Measurements from ENCODE around the gene DENND1C. TPM values are rescaled to one million over a fixed set of nuclear protein-coding genes. Genes with fewer than 3 reads are reported as not detected.
"Not testable (repeated sequence)": the region's sequence is repeated elsewhere in the genome, so short reads cannot be mapped to it uniquely, and the experiment has no call there.

The DENND1C gene
- total RNA-seq, 1 experiment from 2014 or later: 3.5 TPM

DNA sequence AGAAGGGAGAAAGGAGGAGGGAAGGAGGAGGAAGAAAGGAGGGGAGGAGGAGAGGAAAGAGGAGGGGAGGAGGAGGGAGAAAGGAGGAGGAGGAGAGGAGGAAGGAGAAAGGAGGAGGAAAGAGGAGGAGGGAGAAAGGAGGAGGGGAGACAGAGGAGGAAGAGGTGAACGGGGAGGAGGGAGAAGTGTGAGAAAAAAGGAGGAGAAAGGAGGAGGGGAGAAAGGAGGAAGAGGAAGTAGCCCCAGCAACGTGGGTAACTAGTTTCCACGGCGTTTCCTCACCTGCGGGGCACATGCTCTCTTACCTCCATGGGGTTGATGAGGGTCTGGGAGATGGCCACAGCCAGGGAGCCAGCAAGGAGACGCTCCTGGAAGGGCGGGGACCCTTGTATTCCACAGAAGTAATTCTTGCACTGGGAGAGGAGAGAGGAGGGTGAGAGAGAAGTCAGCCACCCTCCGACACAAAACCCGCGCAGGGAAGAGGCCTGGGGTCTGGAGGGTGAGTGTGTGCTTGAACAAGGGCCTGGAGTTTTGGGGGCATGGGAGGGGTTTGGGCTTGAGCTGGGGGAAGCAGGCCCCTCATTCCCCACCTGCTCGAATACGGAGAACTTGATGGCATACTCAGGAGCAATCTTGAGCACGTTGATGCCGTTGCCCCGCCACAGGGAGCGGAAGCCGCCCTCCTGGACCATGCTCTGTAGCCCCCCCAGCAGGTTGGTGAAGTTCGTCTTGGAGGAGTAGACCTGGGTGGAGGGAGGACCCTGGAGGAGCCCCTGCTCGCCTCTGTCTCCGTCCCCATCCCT lies 52.0 kb downstream of the DENND1C start:
- no peak for DNase-seq
- Histone ChIP-seq H3K9me3 (no peaks in the 10 kb centered on the region), H3K4me3 (ENCODE audit: low read depth, low read length) (no peak overlapping the region), H3K4me1 (peaks cover 11% of the 10 kb centered on the region), H3K27me3 (replicated peaks; ENCODE audit: control insufficient read depth, insufficient read depth, low read length) (no peaks in the 10 kb centered on the region), H3K36me3 (ENCODE audit: control insufficient read depth, insufficient read depth, low read length) (no peaks in the 10 kb centered on the region)
- no peak for TF ChIP-seq CTCF (IDR thresholded peaks at IDR 0.05; ENCODE audit: insufficient read depth in 1 of 2, low read depth in 1 of 2, low read length in 1 of 2, severe bottlenecking in 1 of 2, unreplicated experiment in 1 of 2)
- Mint-ChIP-seq H3K36me3 (ENCODE audit: insufficient read depth, unreplicated experiment) (peaks cover 9% of the 10 kb centered on the region), H3K4me3 (ENCODE audit: unreplicated experiment) (no peak overlapping the region), H3K9me3 (ENCODE audit: unreplicated experiment) (no peaks in the 10 kb centered on the region), H3K4me1 (ENCODE audit: low read depth, unreplicated experiment) (peaks cover 6% of the 10 kb centered on the region), H3K27me3 (ENCODE audit: insufficient read depth, unreplicated experiment) (no peaks in the 10 kb centered on the region), H3K27ac (ENCODE audit: unreplicated experiment) (no peak overlapping the region)
- POLR2A ChIA-PET: no interaction called here
- BruUV-seq (replicated peaks): no TSS peak
- intact Hi-C loops (cut with micrococcal nuclease; ENCODE audit: unreplicated experiment): loop anchor here (5.0 to 10.0 kb wide), 2 partner anchors 155 to 452 kb away; partner anchors contain the start of genes MLLT1 and RANBP3
- CTCF ChIA-PET: interaction anchor here (0.5 kb wide), 1 partner anchor 87 kb away, joined by 3 read pairs; no protein-coding TSS in a partner anchor

DNA sequence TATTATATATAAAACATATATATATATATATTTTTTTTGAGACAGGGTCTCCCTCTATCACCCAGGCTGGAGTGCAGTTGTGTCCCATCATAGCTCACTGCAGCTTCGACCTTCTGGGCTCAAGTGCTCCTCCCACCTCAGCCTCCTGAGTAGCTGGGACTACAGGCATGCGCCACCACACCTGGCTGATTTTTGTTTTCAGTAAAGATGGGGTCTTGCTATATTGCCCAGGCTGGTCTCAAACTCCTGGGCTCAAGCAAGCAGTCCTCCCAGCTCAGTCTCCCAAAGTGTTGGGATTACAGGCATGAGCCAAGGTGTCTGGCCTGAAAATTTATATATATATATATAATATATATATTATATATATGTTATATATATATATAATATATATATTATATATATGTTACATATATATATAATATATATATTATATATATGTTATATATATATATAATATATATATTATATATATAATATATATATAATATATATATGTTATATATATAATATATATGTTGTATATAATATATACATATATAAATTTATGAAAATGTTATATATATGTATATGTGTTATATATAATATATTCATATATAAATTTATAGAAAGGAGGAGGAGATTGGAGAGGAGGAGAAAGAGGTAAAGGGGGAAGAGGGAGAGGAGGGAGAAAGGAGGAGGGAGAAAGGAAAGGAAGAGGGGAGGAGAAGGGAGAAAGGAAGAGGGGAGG lies 52.7 kb downstream of the DENND1C start:
- CTCF ChIA-PET; H3K27ac Mint-ChIP-seq (ENCODE audit: unreplicated experiment); DNase-seq; H3K36me3 ChIP-seq (ENCODE audit: control insufficient read depth, insufficient read depth, low read length); H3K9me3 ChIP-seq; H3K4me1 Mint-ChIP-seq (ENCODE audit: low read depth, unreplicated experiment); H3K4me3 ChIP-seq (ENCODE audit: low read depth, low read length); BruUV-seq (replicated peaks); H3K27me3 ChIP-seq (replicated peaks; ENCODE audit: control insufficient read depth, insufficient read depth, low read length); H3K27me3 Mint-ChIP-seq (ENCODE audit: insufficient read depth, unreplicated experiment); H3K4me3 Mint-ChIP-seq (ENCODE audit: unreplicated experiment); H3K9me3 Mint-ChIP-seq (ENCODE audit: unreplicated experiment): not testable (repeated sequence)
- intact Hi-C loops (cut with micrococcal nuclease; ENCODE audit: unreplicated experiment): loop anchor here (5.0 to 10.0 kb wide), 2 partner anchors 154 to 452 kb away; partner anchors contain the start of genes MLLT1 and RANBP3
- peaks cover 11% of the 10 kb centered on the region for H3K4me1 ChIP-seq
- POLR2A ChIA-PET: interaction anchor here (0.6 kb wide), 1 partner anchor 27 kb away, joined by 6 read pairs; no protein-coding TSS in a partner anchor
- H3K36me3 Mint-ChIP-seq (ENCODE audit: insufficient read depth, unreplicated experiment): peaks cover 13% of the 10 kb centered on the region

DNA sequence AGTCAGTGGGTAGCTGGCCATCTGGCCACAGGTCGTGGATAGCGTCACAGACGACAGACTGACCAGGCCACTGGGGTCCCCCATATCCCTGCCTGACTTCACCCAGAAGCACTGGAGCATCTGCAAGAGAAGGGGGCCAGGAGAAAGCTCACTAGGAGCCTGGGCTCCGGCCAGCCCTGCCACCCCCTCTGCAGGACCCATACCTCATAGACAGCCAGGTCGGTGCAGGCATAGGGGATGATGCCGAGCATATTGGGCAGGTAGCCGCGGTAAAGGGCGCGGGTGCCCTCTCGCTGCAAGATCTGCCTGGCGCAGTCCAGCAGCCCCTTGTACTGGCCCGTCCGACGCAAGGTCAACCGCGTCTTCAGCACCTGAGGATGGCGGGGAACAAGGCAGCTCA lies 54.5 kb downstream of the DENND1C start:
- ChIA-PET POLR2A (no interaction called here), CTCF (interaction anchor here (0.6 kb wide), 2 partner anchors 147 to 153 kb away, joined by 3 read pairs; no protein-coding TSS in a partner anchor)
- Mint-ChIP-seq H3K4me1 (ENCODE audit: low read depth, unreplicated experiment) (peaks cover 6% of the 10 kb centered on the region), H3K9me3 (ENCODE audit: unreplicated experiment) (no peaks in the 10 kb centered on the region), H3K36me3 (ENCODE audit: insufficient read depth, unreplicated experiment) (peaks cover 30% of the 10 kb centered on the region), H3K27ac (ENCODE audit: unreplicated experiment) (no peak overlapping the region), H3K4me3 (ENCODE audit: unreplicated experiment) (no peak overlapping the region), H3K27me3 (ENCODE audit: insufficient read depth, unreplicated experiment) (no peaks in the 10 kb centered on the region)
- Histone ChIP-seq H3K4me1 (peaks cover 20% of the 10 kb centered on the region), H3K9me3 (no peaks in the 10 kb centered on the region), H3K27me3 (replicated peaks; ENCODE audit: control insufficient read depth, insufficient read depth, low read length) (no peaks in the 10 kb centered on the region), H3K4me3 (ENCODE audit: low read depth, low read length) (no peak overlapping the region), H3K36me3 (ENCODE audit: control insufficient read depth, insufficient read depth, low read length) (no peaks in the 10 kb centered on the region)
- TF ChIP-seq CTCF (IDR thresholded peaks at IDR 0.05; ENCODE audit: insufficient read depth in 1 of 2, low read depth in 1 of 2, low read length in 1 of 2, severe bottlenecking in 1 of 2, unreplicated experiment in 1 of 2): no peak
- intact Hi-C loops (cut with micrococcal nuclease; ENCODE audit: unreplicated experiment): loop anchor here (5.0 to 10.0 kb wide), 2 partner anchors 152 to 450 kb away; partner anchors contain the start of genes MLLT1 and RANBP3
- no TSS peak for BruUV-seq (replicated peaks)
- DNase-seq: no peak

Measured in Caco-2 (cell line).